Sigmoid colon (tissue), 7 donors: Measurements from ENCODE around the gene COL4A2. TPM values are rescaled to one million over a fixed set of nuclear protein-coding genes. Genes with fewer than 3 reads are reported as not detected.
A peak's percentile ranks its signal among the peaks of the same experiment; 100 is the strongest.

Experiments used
- DNase-seq: peaks from one replicate; pipeline ENCODE4 v3.0.0-alpha.2; 2019
- H3K27ac ChIP-seq, 4 donors: fragments of 200-600 bp; sonication (generic); one replicate each; pipeline ENCODE4 v1.5.1; 2016 to 2019; ENCODE audit warnings: mild to moderate bottlenecking in 1 of 4
- H3K27me3 ChIP-seq, 3 donors: fragments of 200-600 bp; sonication (generic); one replicate each; pipeline ENCODE4 v1.5.1; 2019; ENCODE audit warnings: mild to moderate bottlenecking in 1 of 3
- H3K36me3 ChIP-seq, 4 donors: fragments of 200-600 bp; sonication (generic); one replicate each; pipeline ENCODE4 v1.5.1; 2016 to 2019
- H3K4me1 ChIP-seq, 4 donors: fragments of 200-600 bp; sonication (generic); one replicate each; pipeline ENCODE4 v1.5.1; 2017 to 2019
- H3K4me3 ChIP-seq, 4 donors: fragments of 200-600 bp; sonication (generic); one replicate each; pipeline ENCODE4 v1.5.1; 2017 to 2019; ENCODE audit warnings: mild to moderate bottlenecking in 2 of 4, moderate library complexity in 1 of 4
- H3K9me3 ChIP-seq, 4 donors: fragments of 200-600 bp in 3 of 4; sonication (generic) in 3 of 4; one replicate each; pipeline versions ENCODE4 v1.5.1 to v1.6.1; 2013 to 2019
- EP300 ChIP-seq, 4 donors: sonication (generic); formaldehyde crosslinking; IDR thresholded peaks; one replicate each; pipeline ENCODE4 v1.6.1; 2017; ENCODE audit warnings: antibody characterized with exemption in 4 of 4
- POLR2A ChIP-seq, 2 donors: fragments of 450-650 bp; IDR thresholded peaks; one replicate each; pipeline ENCODE4 v1.6.1; 2016; ENCODE audit warnings: antibody characterized with exemption in 2 of 2, mild to moderate bottlenecking in 2 of 2, moderate library complexity in 2 of 2
- POLR2AphosphoS5 ChIP-seq, 4 donors: sonication (generic); formaldehyde crosslinking; IDR thresholded peaks; one replicate each; pipeline ENCODE4 v1.6.1; 2017; ENCODE audit warnings: antibody characterized with exemption in 4 of 4
- WGBS, 2 donors: extraction: QIAGEN DNeasy Blood & Tissue Kit; methylation state at CpG; one replicate each; pipeline ENCODE4 v1.1.7; 2013; 5-methylcytosine and 5-hydroxymethylcytosine counted together
- intact Hi-C: fragments of 100-400 bp; cut with DNase I; formaldehyde crosslinking; loops from one replicate; pipeline ENCODE4 v1.15.1; 2023
- polyA plus RNA-seq, 3 donors: library from polyadenylated mRNA; stranded (reverse); fragments of 200-250 nt; gene quantifications; one replicate each; pipeline ENCODE4 v1.2.3, GENCODE V29; 2013
- total RNA-seq, 4 donors: library from RNA; depleted of rRNA; stranded (reverse); fragments of >200 nt; gene quantifications; one replicate each; pipeline ENCODE4 v1.1.0, GENCODE V29; 2016
- TF ChIP-seq, protein P1 (sequence below), 4 experiments: fragments of 450-650 bp in 3 of 4; fragments of 200-600 bp in 1 of 4; IDR thresholded peaks; one replicate each; pipeline ENCODE4 v1.5.1; 2016 to 2019; ENCODE audit warnings: antibody characterized with exemption in 4 of 4, mild to moderate bottlenecking in 3 of 4, moderate library complexity in 2 of 4
- donor health status: healthy with polysubstance abuse.
- donor health status: Bipolar disorder and iron deficiency.
- donor health status: healthy.

Gene COL4A2
- total and polyA plus RNA-seq, 7 donors, result 24.0 to 1,039 (median 306) TPM

DNA sequence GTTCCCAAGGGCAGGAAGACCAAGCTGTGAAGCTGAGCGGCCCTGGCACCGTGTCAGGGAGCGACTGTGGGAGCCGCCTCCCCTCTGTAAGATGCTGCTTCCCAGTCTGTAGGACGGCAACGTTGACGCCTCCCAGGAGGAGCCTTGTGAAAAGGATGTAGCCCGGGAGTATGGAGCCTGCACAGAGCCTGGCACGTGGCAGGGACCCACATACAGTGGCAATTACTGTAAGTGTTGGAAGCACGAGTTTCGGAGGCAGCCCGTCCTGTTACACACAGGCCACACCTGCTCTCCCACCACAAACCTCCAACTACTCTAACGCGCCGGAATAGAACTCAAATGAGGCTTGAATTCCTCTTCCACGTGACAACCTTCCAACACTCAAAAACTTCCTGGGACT lies 247.9 kb downstream of the COL4A2 start:
- Histone ChIP-seq H3K27me3 (no peaks in the 10 kb centered on the region), H3K9me3 (no peaks in the 10 kb centered on the region), H3K36me3 (no peaks in the 10 kb centered on the region), H3K4me3 (no peak overlapping the region), H3K27ac (no peak overlapping the region), H3K4me1 (peaks cover 0 to 20% (median 14%) of the 10 kb centered on the region in 4 donors)
- intact Hi-C loops, result loop anchor here (5.0 kb wide), 1 partner anchor 33 kb away; no protein-coding TSS in a partner anchor
- DNase-seq, result peak; percentile 48
- 86 to 90% methylated on average over 15 of the region's 16 CpGs for WGBS, 2 donors
- no peak for TF ChIP-seq EP300 (IDR thresholded peaks at IDR 0.05)
- TF ChIP-seq POLR2A (IDR thresholded peaks at IDR 0.05), result no peak
- TF ChIP-seq POLR2AphosphoS5 (IDR thresholded peaks at IDR 0.05), result no peak
- TF ChIP-seq, protein P1, sequence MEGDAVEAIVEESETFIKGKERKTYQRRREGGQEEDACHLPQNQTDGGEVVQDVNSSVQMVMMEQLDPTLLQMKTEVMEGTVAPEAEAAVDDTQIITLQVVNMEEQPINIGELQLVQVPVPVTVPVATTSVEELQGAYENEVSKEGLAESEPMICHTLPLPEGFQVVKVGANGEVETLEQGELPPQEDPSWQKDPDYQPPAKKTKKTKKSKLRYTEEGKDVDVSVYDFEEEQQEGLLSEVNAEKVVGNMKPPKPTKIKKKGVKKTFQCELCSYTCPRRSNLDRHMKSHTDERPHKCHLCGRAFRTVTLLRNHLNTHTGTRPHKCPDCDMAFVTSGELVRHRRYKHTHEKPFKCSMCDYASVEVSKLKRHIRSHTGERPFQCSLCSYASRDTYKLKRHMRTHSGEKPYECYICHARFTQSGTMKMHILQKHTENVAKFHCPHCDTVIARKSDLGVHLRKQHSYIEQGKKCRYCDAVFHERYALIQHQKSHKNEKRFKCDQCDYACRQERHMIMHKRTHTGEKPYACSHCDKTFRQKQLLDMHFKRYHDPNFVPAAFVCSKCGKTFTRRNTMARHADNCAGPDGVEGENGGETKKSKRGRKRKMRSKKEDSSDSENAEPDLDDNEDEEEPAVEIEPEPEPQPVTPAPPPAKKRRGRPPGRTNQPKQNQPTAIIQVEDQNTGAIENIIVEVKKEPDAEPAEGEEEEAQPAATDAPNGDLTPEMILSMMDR (IDR thresholded peaks at IDR 0.05), result no peak

DNA sequence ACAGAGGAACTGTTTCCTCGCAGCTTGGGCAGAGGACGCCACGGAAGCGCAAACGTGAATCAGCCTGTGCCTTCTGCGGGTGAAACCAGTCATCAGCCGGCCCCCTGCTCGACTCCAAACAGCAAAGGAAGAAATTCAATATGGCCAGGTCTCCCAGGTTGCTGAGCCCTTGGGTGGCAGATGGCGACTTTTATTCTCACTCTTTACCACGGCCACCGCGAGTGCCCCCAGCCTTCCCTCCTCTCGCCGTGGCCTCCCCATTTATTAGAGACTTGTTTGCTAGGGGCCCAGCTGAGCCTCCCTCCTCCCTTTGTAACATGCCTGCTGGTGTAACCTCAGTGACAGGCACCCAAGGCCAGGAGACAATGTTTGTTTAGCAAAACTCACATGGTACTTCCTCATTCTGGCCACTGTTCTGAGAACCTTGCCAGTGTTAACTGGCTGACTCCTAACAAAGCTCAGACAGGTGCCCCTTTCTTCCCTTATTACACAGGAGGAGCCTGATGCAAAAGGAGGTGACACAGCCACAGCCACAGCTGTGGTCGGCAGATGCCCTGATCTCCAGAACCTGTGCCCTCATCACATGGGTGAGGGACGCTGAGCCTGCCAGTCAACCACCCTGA lies 248.6 kb downstream of the COL4A2 start:
- Histone ChIP-seq H3K4me3 (no peak overlapping the region), H3K36me3 (no peaks in the 10 kb centered on the region), H3K4me1 (peaks cover 0 to 27% (median 17%) of the 10 kb centered on the region in 4 donors), H3K27ac (peak overlapping the region in 1 of 4 donors; percentile 6), H3K27me3 (no peaks in the 10 kb centered on the region), H3K9me3 (no peaks in the 10 kb centered on the region)
- intact Hi-C loops, result loop anchor here (5.0 kb wide), 1 partner anchor 33 kb away; no protein-coding TSS in a partner anchor
- TF ChIP-seq POLR2AphosphoS5 (IDR thresholded peaks at IDR 0.05) (no peak), EP300 (IDR thresholded peaks at IDR 0.05) (no peak), POLR2A (IDR thresholded peaks at IDR 0.05) (no peak)
- TF ChIP-seq, protein P1 (IDR thresholded peaks at IDR 0.05), result no peak
- peak; percentile 56 for DNase-seq
- 34 to 69% methylated on average over 16 of the region's 16 CpGs for WGBS, 2 donors

DNA sequence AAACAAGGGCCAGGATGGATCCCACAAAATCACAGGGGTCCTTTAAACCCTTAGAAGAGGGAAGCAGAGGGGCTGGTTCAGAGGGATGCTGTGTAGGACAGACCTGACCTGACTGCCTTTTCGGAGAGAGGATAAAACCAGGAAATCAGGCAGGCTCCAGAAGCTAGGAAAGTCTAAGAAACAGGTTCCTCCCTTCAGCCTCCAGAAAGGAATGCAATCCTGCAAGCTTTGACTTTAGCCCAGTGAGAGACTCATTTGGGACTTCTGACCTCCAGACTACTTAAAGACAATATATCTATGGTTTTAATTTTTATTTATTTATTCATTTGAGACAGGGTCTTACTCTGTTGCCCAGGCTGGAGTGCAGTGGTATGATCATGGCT lies 249.1 kb downstream of the COL4A2 start:
- TF ChIP-seq, protein P1 (IDR thresholded peaks at IDR 0.05), result no peak
- TF ChIP-seq EP300 (IDR thresholded peaks at IDR 0.05), result no peak
- no peak for TF ChIP-seq POLR2A (IDR thresholded peaks at IDR 0.05)
- TF ChIP-seq POLR2AphosphoS5 (IDR thresholded peaks at IDR 0.05), result no peak
- H3K4me1 ChIP-seq, result peaks cover 0 to 29% (median 18%) of the 10 kb centered on the region in 4 donors
- peak overlapping the region in 1 of 4 donors; percentile 6 for H3K27ac ChIP-seq
- DNase-seq, result peak; percentile 46
- H3K9me3 ChIP-seq, result no peaks in the 10 kb centered on the region
- no peaks in the 10 kb centered on the region for H3K36me3 ChIP-seq
- H3K4me3 ChIP-seq, result no peak overlapping the region
- intact Hi-C loops, result loop anchor here (5.0 kb wide), 1 partner anchor 34 kb away; no protein-coding TSS in a partner anchor
- no peaks in the 10 kb centered on the region for H3K27me3 ChIP-seq
- WGBS, 2 donors, result 15 to 58% methylated on average over 1 of the region's 1 CpG

DNA sequence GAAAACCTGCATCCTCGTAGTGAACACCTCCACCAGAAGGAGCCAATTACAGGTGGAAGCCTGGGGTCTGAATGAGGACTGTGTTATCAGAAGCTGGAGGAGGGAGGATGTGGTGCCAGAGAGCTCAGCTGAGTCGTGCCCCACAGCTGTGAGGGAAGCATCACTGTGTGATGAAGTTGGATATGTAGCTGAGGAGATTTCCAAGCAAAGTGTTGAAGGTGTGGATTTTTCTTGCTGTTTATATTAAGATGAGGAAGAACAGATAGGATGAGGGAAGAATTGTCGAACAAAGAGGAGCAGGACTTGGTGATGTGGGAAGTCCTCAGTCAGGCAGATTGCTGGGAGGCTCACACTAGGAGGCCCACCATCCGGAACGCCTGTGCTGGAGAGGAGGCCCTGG lies 250.0 kb downstream of the COL4A2 start:
- H3K27me3 ChIP-seq, result no peaks in the 10 kb centered on the region
- 88 to 90% methylated on average over 5 of the region's 5 CpGs for WGBS, 2 donors
- TF ChIP-seq POLR2A (IDR thresholded peaks at IDR 0.05) (no peak), POLR2AphosphoS5 (IDR thresholded peaks at IDR 0.05) (no peak), EP300 (IDR thresholded peaks at IDR 0.05) (no peak)
- TF ChIP-seq, protein P1 (IDR thresholded peaks at IDR 0.05), result no peak
- H3K27ac ChIP-seq, result no peak overlapping the region
- H3K36me3 ChIP-seq, result no peaks in the 10 kb centered on the region
- H3K4me1 ChIP-seq, result peaks cover 0 to 31% (median 15%) of the 10 kb centered on the region in 4 donors
- intact Hi-C loops, result loop anchor here (5.0 kb wide), 1 partner anchor 35 kb away; no protein-coding TSS in a partner anchor
- no peak overlapping the region for H3K4me3 ChIP-seq
- DNase-seq, result peak; percentile 38
- no peaks in the 10 kb centered on the region for H3K9me3 ChIP-seq
